GM12891 (cell line): ENCODE data around the gene PRPF38B.

Experiments
- POLR2AphosphoS5 ChIP-seq: IDR thresholded peaks from 2 replicates; pipeline ENCODE4 v1.6.1; 2011; ENCODE audit warnings: low read depth, low read length, control low read depth
- SPI1 ChIP-seq: IDR thresholded peaks from 2 replicates; pipeline ENCODE4 v1.6.1; 2011; ENCODE audit warnings: low read depth, low read length, control low read depth

DNA sequence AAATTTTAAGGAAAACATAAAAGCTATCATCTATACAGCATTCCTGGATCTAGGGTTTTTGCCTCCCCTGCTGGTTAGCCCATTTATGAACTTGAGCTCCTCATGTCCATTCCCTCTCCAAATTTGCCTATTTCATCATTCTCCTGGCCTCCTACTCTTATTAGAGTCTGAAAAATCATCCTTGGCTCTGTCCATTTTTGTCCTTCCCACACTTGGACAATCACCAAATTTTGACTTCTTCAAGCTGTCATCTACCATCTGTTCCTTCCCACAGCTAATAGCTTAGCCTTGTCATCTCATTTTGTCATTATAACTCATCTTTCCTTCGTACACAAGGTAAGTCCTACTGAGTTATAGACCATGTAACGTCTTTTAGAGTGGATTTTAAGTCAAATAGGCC lies 29.0 kb upstream of the PRPF38B start:
- TF ChIP-seq SPI1 (no peak), POLR2AphosphoS5 (no peak)
